GM18861 (cell line): ENCODE data around the gene LSM14A.

Experiments
- ATAC-seq: cut with Tn5 transposase; IDR thresholded peaks from one replicate; pipeline ENCODE4 v1.9.1; 2021; ENCODE audit not compliant: unreplicated experiment

The LSM14A gene

GRCh38 chr19:34254046-34254697 lies 81.9 kb downstream of the LSM14A start, which contains the start of gene GARRE1:
GARRE1 (plus strand) TSS chr19:34254554; CDS start chr19:34300474, 45,920 bp downstream.
- ATAC-seq: peak; percentile 65

- ATAC-seq: peak; percentile 32
Measured at GRCh38 chr19:34254698-34255432, 82.6 kb downstream of the LSM14A start.

- ATAC-seq: no peak
Measured at GRCh38 chr19:34255546-34255945, 83.2 kb downstream of the LSM14A start.

GRCh38 chr19:34256835-34257558 lies 84.7 kb downstream of the LSM14A start:
- no peak for ATAC-seq

GRCh38 chr19:34257559-34257924 lies 85.2 kb downstream of the LSM14A start:
- no peak for ATAC-seq

- ATAC-seq: no peak
Measured at GRCh38 chr19:34259367-34260095, 87.2 kb downstream of the LSM14A start.

- ATAC-seq: no peak
Measured at GRCh38 chr19:34260771-34261173, 88.5 kb downstream of the LSM14A start.

- no peak for ATAC-seq
Measured at GRCh38 chr19:34261334-34262109, 89.2 kb downstream of the LSM14A start.

GRCh38 chr19:34263745-34264237 lies 91.5 kb downstream of the LSM14A start:
- ATAC-seq: no peak

GRCh38 chr19:34265221-34265650 lies 92.9 kb downstream of the LSM14A start:
- ATAC-seq: no peak

- no peak for ATAC-seq
Measured at GRCh38 chr19:34269081-34269480, 96.8 kb downstream of the LSM14A start.

- ATAC-seq: no peak
Measured at GRCh38 chr19:34269489-34269888, 97.2 kb downstream of the LSM14A start.

GRCh38 chr19:34269968-34270621 lies 97.8 kb downstream of the LSM14A start:
- peak; percentile 66 for ATAC-seq

GRCh38 chr19:34273121-34273520 lies 100.8 kb downstream of the LSM14A start:
- ATAC-seq: no peak

- no peak for ATAC-seq
Measured at GRCh38 chr19:34274284-34274826, 102.1 kb downstream of the LSM14A start.

GRCh38 chr19:34274827-34275625 lies 102.7 kb downstream of the LSM14A start:
- no peak for ATAC-seq

- ATAC-seq: no peak
Measured at GRCh38 chr19:34275705-34276104, 103.4 kb downstream of the LSM14A start.

- no peak for ATAC-seq
Measured at GRCh38 chr19:34276614-34277013, 104.3 kb downstream of the LSM14A start.

GRCh38 chr19:34277244-34277643 lies 104.9 kb downstream of the LSM14A start:
- no peak for ATAC-seq
